HG02943 (cell line): ENCODE results near the gene HECTD4.
"Not testable (repeated sequence)": the region's sequence is repeated elsewhere in the genome, so short reads cannot be mapped to it uniquely, and the experiment has no call there.

Source experiments
- ATAC-seq: cut with Tn5 transposase; IDR thresholded peaks from one replicate; pipeline ENCODE4 v1.9.1; 2021; ENCODE audit warnings: mild to moderate bottlenecking, low read depth, moderate library complexity; ENCODE audit not compliant: unreplicated experiment

Gene HECTD4

GRCh38 chr12:112133418-112133817, 248.8 kb downstream of the HECTD4 start:
- ATAC-seq = no peak

- no peak for ATAC-seq
Observed at GRCh38 chr12:112131686-112132085, 250.5 kb downstream of the HECTD4 start.

GRCh38 chr12:112130441-112130998, 251.7 kb downstream of the HECTD4 start:
- no peak for ATAC-seq

GRCh38 chr12:112126911-112127310, 255.3 kb downstream of the HECTD4 start:
- ATAC-seq = no peak

GRCh38 chr12:112126000-112126438, 256.2 kb downstream of the HECTD4 start:
- ATAC-seq = no peak

- ATAC-seq = peak; percentile 90
Observed at GRCh38 chr12:112125250-112125999, 256.8 kb downstream of the HECTD4 start, which contains the start of gene TRAFD1. Gene TRAFD1, plus strand, starts transcription at chr12:112125560. Its CDS starts 4,963 bp downstream, at chr12:112130523.

GRCh38 chr12:112124918-112125249, 257.3 kb downstream of the HECTD4 start:
- no peak for ATAC-seq

GRCh38 chr12:112122823-112123690, 259.2 kb downstream of the HECTD4 start:
- ATAC-seq = no peak

- no peak for ATAC-seq
Observed at GRCh38 chr12:112121780-112122565, 260.3 kb downstream of the HECTD4 start.

- ATAC-seq = no peak
Observed at GRCh38 chr12:112117685-112118084, 264.5 kb downstream of the HECTD4 start.

- ATAC-seq = no peak
Observed at GRCh38 chr12:112116232-112117060, 265.8 kb downstream of the HECTD4 start.

- ATAC-seq = no peak
Observed at GRCh38 chr12:112115259-112116045, 266.8 kb downstream of the HECTD4 start.

- ATAC-seq = no peak
Observed at GRCh38 chr12:112112409-112113133, 269.7 kb downstream of the HECTD4 start.

- no peak for ATAC-seq
Observed at GRCh38 chr12:112111931-112112330, 270.3 kb downstream of the HECTD4 start.

GRCh38 chr12:112110787-112111662, 271.2 kb downstream of the HECTD4 start:
- ATAC-seq = not testable (repeated sequence)
